Measurements from ENCODE around the gene KIT.

DNA sequence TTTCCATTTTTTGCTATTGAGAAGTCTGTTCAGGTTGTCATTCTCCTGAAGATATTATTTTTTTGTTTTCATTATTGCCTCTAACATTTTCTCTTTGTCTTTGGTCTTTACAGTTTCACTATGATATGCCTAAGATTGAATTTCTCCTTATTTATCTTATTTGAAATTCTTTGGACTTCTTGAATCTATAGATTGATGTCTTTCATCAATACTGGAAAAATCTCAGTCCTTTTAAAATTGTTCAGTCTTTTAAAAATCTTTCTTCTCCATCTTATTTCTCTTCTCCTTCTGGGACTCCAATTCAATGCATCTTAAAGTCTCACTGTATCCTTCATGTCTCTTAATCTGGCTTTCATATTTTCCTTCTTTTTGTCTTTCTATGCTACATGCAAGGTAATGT lies 86.7 kb downstream of the KIT start:
- TF ChIP-seq, protein P1, sequence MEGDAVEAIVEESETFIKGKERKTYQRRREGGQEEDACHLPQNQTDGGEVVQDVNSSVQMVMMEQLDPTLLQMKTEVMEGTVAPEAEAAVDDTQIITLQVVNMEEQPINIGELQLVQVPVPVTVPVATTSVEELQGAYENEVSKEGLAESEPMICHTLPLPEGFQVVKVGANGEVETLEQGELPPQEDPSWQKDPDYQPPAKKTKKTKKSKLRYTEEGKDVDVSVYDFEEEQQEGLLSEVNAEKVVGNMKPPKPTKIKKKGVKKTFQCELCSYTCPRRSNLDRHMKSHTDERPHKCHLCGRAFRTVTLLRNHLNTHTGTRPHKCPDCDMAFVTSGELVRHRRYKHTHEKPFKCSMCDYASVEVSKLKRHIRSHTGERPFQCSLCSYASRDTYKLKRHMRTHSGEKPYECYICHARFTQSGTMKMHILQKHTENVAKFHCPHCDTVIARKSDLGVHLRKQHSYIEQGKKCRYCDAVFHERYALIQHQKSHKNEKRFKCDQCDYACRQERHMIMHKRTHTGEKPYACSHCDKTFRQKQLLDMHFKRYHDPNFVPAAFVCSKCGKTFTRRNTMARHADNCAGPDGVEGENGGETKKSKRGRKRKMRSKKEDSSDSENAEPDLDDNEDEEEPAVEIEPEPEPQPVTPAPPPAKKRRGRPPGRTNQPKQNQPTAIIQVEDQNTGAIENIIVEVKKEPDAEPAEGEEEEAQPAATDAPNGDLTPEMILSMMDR (conservative IDR thresholded peaks at IDR 0.05; ENCODE audit: low read length): no peak
- no peak for TF ChIP-seq EZH2phosphoT487 (IDR thresholded peaks at IDR 0.05; ENCODE audit: borderline replicate concordance)

Measured in Loucy (cell line).